GM21526 (cell line): ENCODE results near the gene ACTR10.
"Not testable (repeated sequence)": the region's sequence is repeated elsewhere in the genome, so short reads cannot be mapped to it uniquely, and the experiment has no call there.

Experiments
- ATAC-seq: cut with Tn5 transposase; IDR thresholded peaks from one replicate; pipeline ENCODE4 v1.9.1; 2021; ENCODE audit warnings: moderate library complexity; ENCODE audit not compliant: unreplicated experiment, low FRiP score

ACTR10 gene

DNA sequence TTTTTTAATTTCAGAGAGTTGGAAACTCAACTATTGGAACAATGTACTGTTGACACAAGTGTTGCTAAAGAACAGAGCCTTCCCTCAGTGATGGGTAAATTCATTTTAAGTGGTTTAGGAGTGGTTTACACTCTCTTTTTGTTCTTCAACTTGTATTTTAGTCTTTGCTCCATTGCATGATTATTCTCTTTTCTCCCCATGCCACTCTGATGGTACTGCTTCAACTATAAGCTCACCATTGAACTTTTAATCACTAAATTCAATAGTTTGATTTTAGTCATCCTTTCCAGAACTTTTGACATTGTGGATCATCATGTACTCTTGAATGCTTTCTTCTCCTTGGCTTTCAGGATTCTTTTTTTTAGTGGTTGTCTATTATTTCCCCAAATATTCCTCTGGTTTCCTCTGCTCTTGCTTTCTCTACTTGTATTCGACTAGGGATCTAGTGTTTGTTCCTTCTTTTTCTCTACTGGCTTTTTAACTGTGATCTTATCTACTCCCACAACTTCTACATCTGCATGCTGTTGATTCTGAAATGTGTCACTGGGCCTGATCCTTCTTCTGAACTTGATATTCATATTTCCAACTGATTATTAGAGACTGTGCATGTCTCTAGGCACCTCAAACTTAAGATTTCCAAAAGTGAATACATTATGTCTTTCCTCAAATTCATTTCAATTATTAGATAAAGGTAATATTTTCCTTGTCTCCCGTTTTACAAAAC is 15.4 kb downstream of the ACTR10 start:
- no peak for ATAC-seq

DNA sequence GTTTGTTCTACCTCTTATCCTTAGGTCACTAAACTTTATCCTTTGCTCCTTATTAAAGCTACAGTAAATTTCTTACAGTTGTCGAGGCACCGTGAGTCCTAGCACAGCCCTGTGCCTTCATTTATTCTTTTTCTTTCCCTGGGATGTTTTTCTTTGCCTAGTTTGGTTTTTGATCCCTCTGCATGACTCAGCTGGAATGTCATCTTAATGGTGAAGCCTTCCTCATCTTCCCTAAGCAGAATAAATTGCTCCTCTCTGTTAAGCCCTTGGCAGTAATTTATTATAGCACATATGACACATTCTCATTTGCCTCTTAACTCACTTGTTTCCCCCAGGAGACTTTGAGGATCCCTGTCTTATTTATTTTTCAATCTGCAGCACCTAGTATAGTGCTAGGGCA is 16.6 kb downstream of the ACTR10 start:
- no peak for ATAC-seq

DNA sequence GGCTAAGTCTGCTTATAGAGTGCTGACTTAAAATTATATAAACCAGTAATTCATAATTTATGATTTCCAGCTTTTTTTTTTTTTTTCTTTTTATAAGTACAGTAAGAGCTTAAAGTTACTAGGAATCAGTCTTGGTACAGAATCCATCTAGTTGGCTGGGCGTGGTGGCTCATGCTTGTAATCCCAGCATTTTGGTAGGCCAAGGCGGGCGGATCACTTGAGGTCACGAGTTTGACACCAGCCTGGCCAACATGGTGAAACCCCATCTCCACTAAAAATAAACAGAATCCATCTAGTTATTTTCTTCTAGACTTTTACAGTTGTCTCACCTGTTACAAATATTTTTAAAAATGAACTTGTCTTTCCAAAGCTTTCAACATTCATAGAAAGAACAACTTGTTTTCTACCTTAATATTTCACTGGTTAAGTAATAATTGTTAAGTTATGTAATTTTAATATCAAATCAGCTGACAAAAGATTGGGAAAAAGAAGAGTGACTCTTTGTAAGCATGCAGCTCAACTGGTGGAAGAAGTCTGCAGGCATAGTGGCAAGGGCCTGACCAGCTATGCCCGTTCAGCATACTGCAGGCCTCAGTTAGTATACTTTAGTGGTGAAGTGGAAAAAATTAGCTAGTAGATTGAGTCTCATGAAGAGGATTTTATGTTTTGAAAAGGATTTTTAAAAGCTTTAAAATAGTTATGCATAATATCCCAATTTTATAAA is 27.3 kb downstream of the ACTR10 start:
- ATAC-seq: no peak

- ATAC-seq: no peak
Measured at GRCh38 chr14:58238252-58239243, 38.6 kb downstream of the ACTR10 start.

GRCh38 chr14:58239244-58240195 is 39.6 kb downstream of the ACTR10 start:
- ATAC-seq: no peak

GRCh38 chr14:58243790-58244555 is 44.0 kb downstream of the ACTR10 start:
- peak; percentile 38 for ATAC-seq

- peak; percentile 87 for ATAC-seq
Measured at GRCh38 chr14:58244556-58245387, 44.8 kb downstream of the ACTR10 start, which contains the start of gene PSMA3. TSS of gene PSMA3 (plus strand) at chr14:58244843. CDS start at chr14:58244921, 78 bp downstream.

DNA sequence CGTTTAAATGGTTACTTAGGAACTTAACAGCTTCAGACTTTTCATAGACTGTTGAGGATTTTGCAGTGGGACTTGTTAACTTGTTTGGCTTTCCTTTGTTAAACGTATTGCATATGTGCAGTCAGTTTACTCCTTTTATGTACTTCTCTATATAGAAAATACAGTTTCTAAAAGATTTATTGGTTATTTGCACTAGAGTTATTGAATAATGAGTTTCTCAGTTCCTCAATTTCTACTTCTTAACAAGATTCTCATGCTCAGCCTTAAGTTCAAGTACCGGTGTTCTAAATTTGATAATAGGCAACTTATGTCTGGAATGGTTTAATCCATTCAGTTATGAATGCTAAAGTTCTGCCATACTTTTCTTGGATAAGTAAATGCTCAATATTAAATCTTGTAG is 45.6 kb downstream of the ACTR10 start:
- no peak for ATAC-seq

- no peak for ATAC-seq
Measured at GRCh38 chr14:58249611-58250010, 49.7 kb downstream of the ACTR10 start.

- ATAC-seq: no peak
Measured at GRCh38 chr14:58258156-58258555, 58.2 kb downstream of the ACTR10 start.

DNA sequence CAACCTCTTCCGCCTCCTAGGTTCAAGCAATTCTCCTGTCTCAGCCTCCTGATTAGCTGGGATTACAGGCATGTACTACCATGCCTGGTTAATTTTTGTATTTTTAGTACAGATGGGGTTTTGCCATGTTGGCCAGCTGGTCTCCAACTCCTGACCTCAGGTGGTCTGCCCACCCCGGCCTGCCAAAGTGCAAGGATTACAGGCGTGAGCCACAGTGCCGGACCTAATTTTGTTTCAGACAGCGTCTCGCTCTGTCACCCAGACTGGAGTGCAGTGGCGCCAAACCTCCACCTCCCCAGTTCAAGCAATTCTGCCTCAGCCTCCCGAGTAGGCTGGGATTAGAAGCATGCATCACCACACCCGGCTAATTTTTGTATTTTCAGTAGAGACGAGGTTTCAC is 62.1 kb downstream of the ACTR10 start:
- not testable (repeated sequence) for ATAC-seq

DNA sequence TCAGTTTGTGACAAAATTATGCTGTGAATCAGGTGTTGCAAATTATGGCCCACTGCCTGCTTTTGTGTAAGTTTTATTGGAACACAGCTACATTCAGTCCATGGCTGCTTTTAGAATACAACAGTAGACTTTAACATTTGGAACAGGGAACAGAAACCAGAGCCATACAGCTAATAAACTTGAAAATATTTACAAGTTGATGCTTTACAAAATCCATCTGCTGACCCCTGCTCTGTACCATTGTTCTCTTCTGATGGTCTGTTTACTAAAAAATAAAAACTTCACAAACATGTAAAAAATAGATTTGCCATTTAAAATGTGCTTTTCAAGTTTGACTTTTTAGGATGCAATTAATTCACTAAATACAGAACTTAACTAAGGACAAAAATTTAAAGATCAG is 65.5 kb downstream of the ACTR10 start:
- no peak for ATAC-seq

DNA sequence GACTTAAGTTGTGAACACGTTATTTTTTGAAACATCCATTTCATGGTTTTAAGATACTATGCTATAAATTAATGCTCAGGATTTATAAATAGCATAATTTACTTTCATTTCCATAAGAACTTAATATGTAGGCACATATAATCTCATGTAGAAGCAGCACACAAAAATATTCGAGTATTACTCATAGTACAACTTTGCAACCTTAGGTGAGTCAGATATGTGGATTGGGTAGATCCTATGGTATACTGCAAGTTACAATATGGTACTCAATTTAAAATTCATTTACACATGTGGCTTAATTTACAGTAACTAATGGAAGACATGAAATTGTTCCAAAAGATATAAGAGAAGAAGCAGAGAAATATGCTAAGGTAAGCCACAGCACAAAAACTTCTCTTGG is 70.7 kb downstream of the ACTR10 start:
- ATAC-seq: no peak

DNA sequence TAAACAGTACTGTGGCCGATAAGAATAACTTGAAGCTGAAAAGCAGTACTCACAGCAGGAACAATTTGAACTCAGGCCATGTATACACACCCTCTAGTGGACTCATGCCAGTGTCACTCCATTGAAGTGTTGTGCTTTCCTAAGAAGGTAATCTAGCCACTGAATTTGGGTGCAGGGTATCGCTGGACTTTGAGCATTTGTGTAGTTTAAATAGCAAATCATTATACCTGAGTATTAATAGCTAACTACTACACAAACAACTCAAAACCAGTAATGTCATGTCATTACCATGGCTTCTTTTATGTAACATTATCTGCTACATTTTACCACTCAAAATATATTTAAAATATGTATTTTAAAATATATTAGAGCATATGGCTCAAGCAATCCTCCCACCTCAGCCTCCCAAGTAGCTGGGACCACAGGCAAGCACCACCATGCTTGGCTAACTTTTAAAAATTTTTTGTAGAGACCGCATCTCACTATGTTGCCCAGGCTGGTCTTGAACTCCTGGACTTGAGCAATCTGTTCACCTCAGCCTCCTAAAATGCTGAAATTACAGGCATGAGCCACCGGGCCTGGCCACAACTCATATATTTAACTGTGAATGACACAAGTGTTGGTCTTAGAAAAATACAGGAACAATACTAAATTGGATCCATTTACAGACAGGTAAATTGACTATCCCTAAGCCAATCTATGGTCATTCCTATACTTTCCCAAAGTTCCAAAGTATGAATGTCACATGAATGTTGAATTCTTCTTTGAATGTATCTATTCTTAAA is 72.8 kb downstream of the ACTR10 start:
- ATAC-seq: no peak

DNA sequence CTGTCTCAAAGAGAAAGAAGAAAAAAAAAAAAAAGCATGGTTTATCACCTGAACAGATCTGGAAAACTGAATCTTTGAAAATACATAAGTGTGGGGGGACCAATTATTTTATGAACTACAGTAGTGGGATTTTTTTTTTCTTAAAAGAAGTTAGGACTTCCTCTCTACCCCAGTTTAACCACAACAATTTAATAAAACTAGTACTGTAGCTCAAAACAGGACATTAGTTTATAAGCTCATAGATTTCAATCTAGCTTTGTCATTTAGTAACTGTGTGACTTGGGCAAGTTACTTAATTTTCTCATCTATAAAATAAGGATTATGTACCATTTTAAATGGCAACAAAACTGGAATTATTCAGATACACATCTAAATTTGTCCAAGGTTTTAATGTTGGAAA is 74.9 kb downstream of the ACTR10 start:
- no peak for ATAC-seq

- ATAC-seq: no peak
Measured at GRCh38 chr14:58275527-58276190, 75.7 kb downstream of the ACTR10 start.

- no peak for ATAC-seq
Measured at GRCh38 chr14:58276208-58276607, 76.3 kb downstream of the ACTR10 start.
